EH (cell line): ENCODE results near the gene CDC14B.

Experiments used
- DNase-seq: peaks from one replicate; pipeline ENCODE4 v3.0.0-alpha.2; 2015; ENCODE audit warnings: low read depth

CDC14B gene

GRCh38 chr9:96502539-96503373 is 116.9 kb downstream of the CDC14B start:
- peak; percentile 45 for DNase-seq

DNA sequence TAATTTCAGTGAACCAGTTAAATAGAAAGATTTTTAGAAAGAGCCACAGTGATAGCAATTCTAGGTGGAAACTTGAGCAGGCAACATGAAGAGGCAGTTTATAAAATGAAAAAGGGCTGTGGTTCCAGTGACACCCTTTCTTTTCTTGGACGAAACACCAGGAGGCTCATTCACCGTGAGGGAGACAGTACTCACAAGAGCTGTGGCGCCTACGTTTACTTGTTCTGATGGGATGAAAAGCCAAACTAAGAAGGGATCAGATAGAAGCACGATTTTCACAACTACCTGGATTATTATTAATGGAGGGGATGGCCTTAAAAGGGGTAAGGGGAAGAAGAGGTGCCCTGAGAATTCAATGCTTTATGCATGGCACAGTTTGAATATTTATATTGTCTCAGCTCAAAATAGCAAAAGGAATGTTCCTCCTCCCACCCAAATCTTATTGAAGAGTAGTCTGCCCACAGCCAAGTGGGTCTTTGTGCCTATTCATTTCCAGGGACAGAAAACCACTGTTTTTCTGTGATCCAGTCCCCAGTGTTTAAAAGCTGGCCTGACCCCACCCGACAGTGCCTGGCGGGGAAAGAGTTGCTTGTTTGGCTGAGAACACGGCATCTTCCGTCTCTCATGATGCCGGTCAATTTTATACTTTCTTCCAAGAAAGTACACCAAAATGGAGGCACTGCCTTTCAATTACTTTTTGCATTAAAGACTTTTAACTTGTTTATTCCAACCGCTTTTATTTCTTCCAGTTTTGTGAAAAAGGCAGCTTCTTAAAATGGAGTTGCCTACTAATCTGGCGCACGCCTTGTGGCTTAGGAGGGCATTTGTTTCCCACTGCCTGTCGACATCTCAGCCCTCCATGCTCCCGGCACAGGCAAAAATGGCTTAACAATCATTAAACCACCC is 117.8 kb downstream of the CDC14B start:
- no peak for DNase-seq

DNA sequence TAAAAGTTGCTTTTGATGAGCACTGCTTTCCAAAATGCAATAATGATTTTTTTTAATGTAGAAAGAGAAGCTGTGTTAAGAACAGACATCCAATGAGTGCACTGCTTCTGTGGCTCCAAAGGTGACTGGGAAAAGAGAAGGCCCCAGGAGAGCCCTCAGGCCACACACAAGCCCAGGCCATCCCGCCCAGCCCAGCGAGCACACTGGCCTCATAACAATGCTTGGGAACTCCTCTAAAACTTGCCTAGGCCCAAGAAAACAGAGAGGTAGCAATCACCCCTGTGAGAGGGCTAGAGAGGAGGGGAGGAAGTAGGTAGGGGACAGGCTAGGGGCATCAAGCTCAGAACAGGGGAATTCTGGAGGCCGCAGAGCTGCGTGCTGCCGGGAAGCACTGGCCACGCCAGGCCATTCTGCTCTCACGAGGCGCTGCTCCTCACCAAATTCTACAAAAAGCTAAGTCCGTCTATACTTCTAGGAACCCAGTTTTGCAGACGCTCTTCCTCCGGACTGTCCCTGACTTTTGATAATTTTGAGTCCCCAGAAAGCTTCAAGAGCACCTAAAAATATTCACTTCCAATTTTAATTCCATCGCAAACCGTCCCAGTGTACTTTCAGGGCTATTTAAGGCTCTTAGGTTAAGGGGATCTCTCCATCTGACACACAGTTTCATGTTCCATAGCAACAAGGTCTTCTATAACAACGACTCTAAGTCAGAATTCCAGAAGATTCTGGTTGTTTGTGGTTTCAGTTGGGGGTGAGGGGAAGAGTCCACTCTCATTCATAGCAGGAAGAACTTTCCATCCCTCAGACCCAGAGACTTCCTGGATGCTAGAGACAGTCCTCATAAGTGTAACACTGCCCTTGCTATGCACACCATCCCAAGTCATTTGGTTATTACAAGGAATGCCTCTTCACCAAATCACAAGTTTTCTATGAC is 118.7 kb downstream of the CDC14B start:
- DNase-seq = peak; percentile 91

DNA sequence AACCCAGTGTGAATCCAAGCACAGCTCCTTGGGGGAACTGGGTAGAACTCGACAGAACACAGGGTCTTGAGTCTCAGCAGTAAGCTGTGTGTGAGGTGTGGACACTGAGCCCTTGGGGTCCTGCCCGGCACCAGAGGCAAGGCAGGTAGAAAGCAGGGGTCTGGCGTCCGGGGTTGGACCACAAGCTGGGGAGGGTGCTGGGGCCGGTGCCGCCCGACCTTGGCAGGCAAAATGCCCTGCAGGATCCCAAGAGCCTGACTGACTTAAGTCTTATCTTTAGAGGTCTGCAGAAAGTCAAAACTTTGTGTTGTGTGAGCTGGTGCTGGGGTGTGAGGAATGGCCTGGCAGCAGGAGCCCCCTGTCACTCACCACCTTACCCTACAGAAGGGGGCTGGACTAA is 120.4 kb downstream of the CDC14B start:
- no peak for DNase-seq

GRCh38 chr9:96498796-96499195 is 120.8 kb downstream of the CDC14B start:
- DNase-seq = no peak

DNA sequence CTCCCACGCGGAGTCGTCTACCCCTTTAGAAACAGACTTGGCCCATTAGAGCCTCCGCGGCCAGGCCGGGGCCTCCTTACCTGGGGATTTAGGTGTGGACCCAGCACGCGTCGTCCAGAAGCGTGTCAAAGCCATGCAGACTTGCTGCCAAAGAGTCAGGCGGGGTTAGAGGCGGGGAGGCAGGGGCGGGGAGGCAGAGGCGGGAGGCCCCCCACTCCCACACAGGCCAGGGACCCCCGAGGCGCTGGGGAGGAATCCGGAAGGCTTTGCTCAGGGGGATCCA is 122.6 kb downstream of the CDC14B start:
- DNase-seq = no peak

GRCh38 chr9:96496368-96497116 is 123.1 kb downstream of the CDC14B start:
- no peak for DNase-seq

DNA sequence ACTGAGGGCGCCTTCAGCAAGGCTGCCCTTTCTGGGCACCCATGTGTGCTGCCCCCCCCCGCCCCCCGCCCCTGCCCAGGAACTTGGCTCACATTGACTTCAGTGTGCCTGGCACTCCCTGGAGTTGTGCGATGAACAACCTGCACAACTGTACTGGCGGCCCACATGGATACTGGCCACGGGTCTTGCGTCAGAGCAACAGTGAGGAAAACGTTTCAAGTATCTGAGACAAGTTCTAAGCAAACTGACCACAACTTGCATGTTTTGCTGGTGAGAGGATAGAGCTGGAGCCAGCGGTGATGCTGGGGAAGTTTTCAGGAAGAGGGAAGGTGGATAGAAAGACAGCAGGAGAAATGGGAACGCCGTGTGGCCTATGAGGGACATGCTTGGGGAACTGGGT is 124.3 kb downstream of the CDC14B start:
- DNase-seq = peak; percentile 81

DNA sequence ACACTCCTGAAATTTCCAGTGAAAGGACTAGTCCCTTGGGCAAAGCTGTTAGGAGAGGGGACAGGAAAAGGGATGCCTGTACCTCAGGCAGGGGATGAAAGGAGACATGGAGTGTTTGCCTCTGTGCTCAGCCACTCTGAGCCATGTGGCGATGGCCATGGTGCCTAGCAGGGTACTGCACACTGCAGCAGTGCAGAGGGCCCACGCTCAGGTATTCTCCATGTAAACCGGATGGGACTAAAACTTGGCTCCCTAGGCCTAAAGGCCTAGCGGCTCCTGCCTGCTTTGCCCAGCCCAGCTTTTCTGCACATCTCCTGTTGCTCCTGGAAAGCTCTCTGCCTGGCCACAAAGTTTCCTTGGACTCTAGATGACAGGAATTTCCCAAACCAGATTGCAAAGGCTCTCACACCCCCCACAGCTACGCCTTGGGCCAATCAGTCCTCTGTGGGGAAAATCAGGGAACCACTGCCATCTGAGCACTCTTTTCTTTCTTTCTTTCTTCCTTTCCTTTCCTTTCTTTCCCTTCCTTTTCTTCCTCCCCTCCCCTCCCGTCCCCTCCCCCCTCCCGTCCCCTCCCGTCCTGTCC is 125.3 kb downstream of the CDC14B start:
- DNase-seq = peak; percentile 27

DNA sequence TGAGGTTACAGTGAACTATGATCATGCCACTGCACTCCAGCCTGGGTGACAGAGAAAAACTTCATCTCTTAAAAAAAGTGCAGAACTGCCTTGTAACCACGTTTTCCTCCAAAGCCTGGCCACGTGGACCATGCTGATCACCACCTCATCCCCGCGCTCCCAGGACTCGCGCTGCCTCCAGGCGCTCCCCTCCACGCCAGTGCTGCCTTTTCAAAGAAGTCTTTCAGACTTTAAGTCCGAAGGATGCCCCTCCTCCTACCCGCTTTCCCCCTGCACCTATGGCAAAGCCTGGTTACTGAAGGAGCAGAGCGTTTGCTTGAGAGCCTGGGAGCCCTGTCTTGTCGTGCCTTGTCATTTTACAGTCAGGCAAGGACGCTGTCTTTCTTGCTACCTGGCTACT is 125.9 kb downstream of the CDC14B start:
- no peak for DNase-seq

GRCh38 chr9:96492993-96493531 is 126.6 kb downstream of the CDC14B start:
- no peak for DNase-seq

DNA sequence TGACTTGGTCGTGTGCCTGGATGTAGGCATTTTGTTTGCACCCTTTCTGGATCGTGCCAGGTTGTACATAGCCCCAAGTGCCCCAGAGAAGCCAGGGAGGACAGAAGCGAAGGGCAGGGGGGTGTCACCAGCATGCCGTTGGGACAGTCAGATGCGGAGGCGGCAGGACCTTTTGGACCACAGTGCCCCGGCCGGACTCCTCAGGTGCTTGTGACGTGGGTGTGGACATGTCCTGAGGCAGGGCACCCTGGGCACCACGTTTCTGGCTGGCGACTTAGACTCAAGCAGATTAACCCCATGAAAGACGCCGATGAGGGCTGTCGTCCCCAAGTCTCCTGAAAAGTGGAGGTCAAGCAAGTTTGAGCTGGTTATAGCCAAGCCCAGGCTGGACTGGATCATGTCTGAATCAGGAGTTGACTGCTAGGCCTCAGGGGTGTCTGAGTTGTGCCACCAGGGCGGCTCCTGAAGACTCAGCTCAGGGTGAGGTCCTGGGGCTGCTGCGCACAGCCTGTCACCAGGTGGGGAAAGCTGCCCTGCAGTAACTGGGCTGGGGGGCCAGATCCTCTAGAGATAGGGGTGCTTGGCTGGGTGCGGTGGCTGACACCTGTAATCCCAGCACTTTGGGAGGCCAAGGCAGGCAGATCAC is 127.6 kb downstream of the CDC14B start:
- DNase-seq = no peak

GRCh38 chr9:96491079-96491879 is 128.4 kb downstream of the CDC14B start:
- peak; percentile 36 for DNase-seq

- DNase-seq = no peak
Observed at GRCh38 chr9:96490534-96491078, 129.0 kb downstream of the CDC14B start.

- DNase-seq = no peak
Observed at GRCh38 chr9:96489482-96489979, 130.1 kb downstream of the CDC14B start.

- DNase-seq = no peak
Observed at GRCh38 chr9:96487949-96488348, 131.7 kb downstream of the CDC14B start.

- no peak for DNase-seq
Observed at GRCh38 chr9:96487029-96487396, 132.6 kb downstream of the CDC14B start.

DNA sequence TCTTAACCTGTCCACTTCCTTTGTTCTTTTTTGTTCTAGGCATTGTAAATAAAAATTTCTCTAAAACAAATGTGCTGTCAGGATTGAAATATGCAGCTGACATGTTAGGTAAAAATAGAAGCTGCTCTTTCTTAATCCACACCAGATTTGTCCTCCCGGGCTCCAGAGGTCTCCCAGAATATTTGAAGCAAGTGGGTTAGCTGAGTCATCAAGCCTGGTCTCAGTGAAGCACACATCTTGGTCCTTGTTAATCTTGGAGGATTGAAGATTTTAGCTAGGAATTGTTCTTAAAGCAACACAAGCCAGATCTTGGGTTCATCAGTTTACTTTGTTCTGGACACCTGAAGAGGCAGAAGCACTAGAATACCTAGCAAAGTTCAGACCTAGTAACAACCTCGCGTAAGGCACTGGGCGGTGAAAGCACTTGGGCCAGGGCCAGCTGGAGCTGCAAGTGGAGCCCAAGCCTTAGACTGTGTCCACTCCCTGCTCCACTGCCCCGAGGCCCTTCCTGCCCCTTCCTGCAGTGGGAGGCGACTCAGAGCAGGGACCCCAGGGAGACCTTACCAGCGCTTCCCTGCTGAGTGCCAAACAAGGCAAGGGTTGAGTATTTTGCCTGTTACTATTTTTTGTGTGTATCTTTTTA is 133.1 kb downstream of the CDC14B start:
- DNase-seq = peak; percentile 94
